IMR-90 (cell line): ENCODE results near the gene HRH3. TPM values are rescaled to one million over a fixed set of nuclear protein-coding genes. Genes with fewer than 3 reads are reported as not detected.

Source experiments
- ATAC-seq: fragments of 200-7000 bp; cut with Tn5 transposase; 2 replicates; pipeline ENCODE4 v1.9.1; 2020; ENCODE audit warnings: low read depth, mild to moderate bottlenecking, moderate library complexity
- BruUV-seq: library from RNA; stranded (reverse); fragments of 400-500 nt; replicated peaks from 2 replicates; lab custom pipeline; 2021; lab: Mats Ljungman, UMichigan
- CTCF ChIA-PET: fragments of 300-600 bp; formaldehyde crosslinking; extraction: SDS; loops from one replicate; lab custom pipeline; 2021; ENCODE audit warnings: antibody characterized with exemption; lab: Yijun Ruan, JAX
- POLR2A ChIA-PET: fragments of 300-600 bp; sonication (Branson Sonifier 250); formaldehyde crosslinking; loops from one replicate; lab custom pipeline; 2022; ENCODE audit warnings: antibody characterized with exemption; ENCODE audit not compliant: unreplicated experiment; lab: Charles Lee
- DNase-seq: peaks from one replicate; pipeline ENCODE4 v3.0.0; 2013
- H2AFZ ChIP-seq: replicated peaks from 2 replicates; pipeline ENCODE3; 2013; ENCODE audit warnings: low read length, mild to moderate bottlenecking; ENCODE audit not compliant: poor library complexity
- H2AK5ac ChIP-seq: 2 replicates; pipeline ENCODE4 v1.6.1; 2013; ENCODE audit warnings: low read depth, low read length, inconsistent platforms
- H2AK9ac ChIP-seq: replicated peaks from 2 replicates; pipeline ENCODE3; 2013; ENCODE audit warnings: mild to moderate bottlenecking, low read depth, low read length, moderate library complexity; ENCODE audit not compliant: poor library complexity
- H2BK120ac ChIP-seq: 2 replicates; pipeline ENCODE4 v1.6.1; 2013; ENCODE audit warnings: low read depth, low read length, inconsistent platforms
- H2BK15ac ChIP-seq: 3 replicates; pipeline ENCODE4 v1.6.1; 2013; ENCODE audit warnings: low read depth, low read length, inconsistent platforms
- H2BK20ac ChIP-seq: 2 replicates; pipeline ENCODE4 v1.6.1; 2013; ENCODE audit warnings: low read depth, mild to moderate bottlenecking, inconsistent platforms, low read length, moderate library complexity
- H2BK5ac ChIP-seq: 2 replicates; pipeline ENCODE4 v1.6.1; 2013; ENCODE audit warnings: mild to moderate bottlenecking, low read depth, low read length, inconsistent platforms; ENCODE audit not compliant: poor library complexity, severe bottlenecking
- H3K14ac ChIP-seq: replicated peaks from 2 replicates; pipeline ENCODE4 v1.6.1; 2013; ENCODE audit warnings: low read depth, low read length, inconsistent platforms
- H3K18ac ChIP-seq: 2 replicates; pipeline ENCODE4 v1.6.1; 2013; ENCODE audit warnings: low read depth, low read length, control low read depth
- H3K23ac ChIP-seq: 2 replicates; pipeline ENCODE4 v1.6.1; 2013; ENCODE audit warnings: low read depth, low read length, inconsistent platforms
- H3K27ac ChIP-seq: 2 replicates; pipeline ENCODE4 v1.5.1; 2013; ENCODE audit warnings: mild to moderate bottlenecking, control low read depth, low read length; ENCODE audit not compliant: insufficient read depth
- H3K27me3 ChIP-seq: 2 replicates; pipeline ENCODE4 v1.6.1; 2013; ENCODE audit warnings: low read length; ENCODE audit not compliant: control insufficient read depth, insufficient read depth
- H3K36me3 ChIP-seq: 2 replicates; pipeline ENCODE4 v1.6.1; 2013; ENCODE audit warnings: low read length, mixed read lengths; ENCODE audit not compliant: control insufficient read depth, insufficient read depth
- H3K4ac ChIP-seq: 2 replicates; pipeline ENCODE4 v1.6.1; 2013; ENCODE audit warnings: low read depth, low read length, inconsistent platforms
- H3K4me1 ChIP-seq: 2 replicates; pipeline ENCODE4 v1.6.1; 2013; ENCODE audit warnings: low read length, mixed read lengths; ENCODE audit not compliant: control insufficient read depth, insufficient read depth
- H3K4me2 ChIP-seq: 2 replicates; pipeline ENCODE4 v1.6.1; 2013; ENCODE audit warnings: low read depth, mild to moderate bottlenecking, control low read depth, low read length, moderate library complexity
- H3K4me3 ChIP-seq: 2 replicates; pipeline ENCODE4 v1.5.1; 2013; ENCODE audit warnings: low read depth, mild to moderate bottlenecking, control low read depth, low read length, moderate library complexity; ENCODE audit not compliant: insufficient read depth
- H3K56ac ChIP-seq: 2 replicates; pipeline ENCODE4 v1.6.1; 2013; ENCODE audit warnings: low read length, inconsistent platforms; ENCODE audit not compliant: insufficient read depth; ENCODE audit errors: extremely low read depth
- H3K79me1 ChIP-seq, 2 experiments: 2 replicates each; pipeline ENCODE4 v1.6.1; 2013; ENCODE audit warnings: low read length in 2 of 2, inconsistent platforms in 1 of 2, low read depth in 1 of 2
- H3K9ac ChIP-seq: 2 replicates; pipeline ENCODE4 v1.6.1; 2013; ENCODE audit warnings: low read depth, low read length, control low read depth
- H3K9me1 ChIP-seq: 2 replicates; pipeline ENCODE4 v1.6.1; 2013; ENCODE audit warnings: low read length, inconsistent platforms; ENCODE audit not compliant: insufficient read depth
- H3K9me3 ChIP-seq: 2 replicates; pipeline ENCODE4 v1.6.1; 2013; ENCODE audit warnings: low read length; ENCODE audit not compliant: control insufficient read depth, insufficient read depth
- H4K20me1 ChIP-seq: 2 replicates; pipeline ENCODE4 v1.6.1; 2013; ENCODE audit warnings: low read length, inconsistent platforms; ENCODE audit not compliant: insufficient read depth
- H4K5ac ChIP-seq: 2 replicates; pipeline ENCODE4 v1.6.1; 2013; ENCODE audit warnings: mild to moderate bottlenecking, low read depth, low read length, control low read depth
- H4K8ac ChIP-seq, 2 experiments: 2 replicates each; pipeline ENCODE4 v1.6.1; 2013; ENCODE audit warnings: low read depth in 2 of 2, low read length in 2 of 2, control low read depth in 1 of 2, inconsistent platforms in 1 of 2
- H4K91ac ChIP-seq: 2 replicates; pipeline ENCODE4 v1.6.1; 2013; ENCODE audit warnings: low read depth, low read length, inconsistent platforms; ENCODE audit not compliant: insufficient read depth
- BHLHE40 ChIP-seq: fragments of 150-350 bp; IDR thresholded peaks from 2 replicates; pipeline ENCODE4 v1.6.1; 2016; ENCODE audit warnings: mild to moderate bottlenecking, low read depth, low read length
- CEBPB ChIP-seq: IDR thresholded peaks from 2 replicates; pipeline ENCODE4 v1.6.1; 2012; ENCODE audit warnings: low read depth, low read length, improper control_type of control experiment
- CHD1 ChIP-seq: IDR thresholded peaks from 2 replicates; pipeline ENCODE4 v1.6.1; 2012; ENCODE audit warnings: low read depth, low read length, improper control_type of control experiment
- ELK1 ChIP-seq: fragments of 150-350 bp; IDR thresholded peaks from 2 replicates; pipeline ENCODE4 v1.6.1; 2016; ENCODE audit warnings: low read depth, mild to moderate bottlenecking, low read length, moderate library complexity, borderline replicate concordance
- FOS ChIP-seq: fragments of 150-350 bp; IDR thresholded peaks from 2 replicates; pipeline ENCODE4 v1.6.1; 2016; ENCODE audit warnings: low read depth, low read length
- MAFK ChIP-seq: IDR thresholded peaks from 2 replicates; pipeline ENCODE4 v1.6.1; 2012; ENCODE audit warnings: low read depth, low read length, improper control_type of control experiment
- MAZ ChIP-seq: IDR thresholded peaks from 2 replicates; pipeline ENCODE4 v1.6.1; 2012; ENCODE audit warnings: low read depth, mild to moderate bottlenecking, low read length, improper control_type of control experiment, moderate library complexity, borderline replicate concordance
- MXI1 ChIP-seq: IDR thresholded peaks from 2 replicates; pipeline ENCODE4 v1.6.1; 2012; ENCODE audit warnings: low read depth, mild to moderate bottlenecking, low read length, moderate library complexity, borderline replicate concordance
- NFE2L2 ChIP-seq: fragments of 150-350 bp; IDR thresholded peaks from 2 replicates; pipeline ENCODE4 v1.6.1; 2016; ENCODE audit warnings: low read depth, mild to moderate bottlenecking, low read length
- POLR2A ChIP-seq: IDR thresholded peaks from 2 replicates; pipeline ENCODE4 v1.6.1; 2012; ENCODE audit warnings: mild to moderate bottlenecking, low read depth, low read length
- RAD21 ChIP-seq: IDR thresholded peaks from 2 replicates; pipeline ENCODE4 v1.6.1; 2012; ENCODE audit warnings: low read length, improper control_type of control experiment
- RCOR1 ChIP-seq: IDR thresholded peaks from 2 replicates; pipeline ENCODE4 v1.6.1; 2012; ENCODE audit warnings: mild to moderate bottlenecking, low read length, improper control_type of control experiment; ENCODE audit not compliant: insufficient replicate concordance
- RFX5 ChIP-seq: IDR thresholded peaks from 2 replicates; pipeline ENCODE4 v1.8.0; 2012; ENCODE audit warnings: low read depth, mild to moderate bottlenecking, low read length, moderate library complexity
- SMC3 ChIP-seq: fragments of 150-350 bp; IDR thresholded peaks from 2 replicates; pipeline ENCODE4 v1.6.1; 2016; ENCODE audit warnings: low read depth, mild to moderate bottlenecking, antibody characterized with exemption, low read length, moderate library complexity
- WGBS, 2 experiments: methylation state at CpG; one replicate each; pipeline versions ENCODE4 v1.1.5 to v1.1.7; 2013; ENCODE audit warnings: missing lambda C conversion rate in 2 of 2; ENCODE audit not compliant: insufficient read length in 1 of 2; ENCODE audit errors: extremely low coverage in 2 of 2; 5-methylcytosine and 5-hydroxymethylcytosine counted together
- dilution Hi-C: fragments of 300-500 bp; cut with HindIII; formaldehyde crosslinking; loops from one replicate; pipeline ENCODE4 v1.14.3; 2018; ENCODE audit warnings: low sequenced_read_pairs; ENCODE audit not compliant: unreplicated experiment
- in situ Hi-C: fragments of 300-500 bp; cut with MboI; formaldehyde crosslinking; loops from 3 replicates; pipeline ENCODE4 v1.14.3; 2019; ENCODE audit warnings: low sequenced_read_pairs, inconsistent platforms, mixed read lengths
- intact Hi-C: fragments of 100-400 bp; cut with micrococcal nuclease; formaldehyde crosslinking; loops from 2 replicates; pipeline ENCODE4 v1.10.0; 2022
- polyA plus RNA-seq, 3 experiments: library from polyadenylated mRNA; depleted of rRNA; stranded (reverse); fragments of >200 nt; gene quantifications; 2 replicates each; pipeline ENCODE4 v1.2.3, GENCODE V29; 2012; ENCODE audit warnings: low replicate concordance in 1 of 3
- total RNA-seq: library from RNA; depleted of rRNA; stranded (reverse); fragments of >200 nt; gene quantifications from 2 replicates; pipeline ENCODE4 v1.2.3, GENCODE V29; 2012
- TF ChIP-seq, protein P1 (sequence below): conservative IDR thresholded peaks from 2 replicates; pipeline ENCODE4 v1.5.1; 2012; ENCODE audit warnings: mild to moderate bottlenecking, low read depth, low read length, improper control_type of control experiment
- TF ChIP-seq, protein P2 (sequence below): fragments of 150-350 bp; IDR thresholded peaks from 2 replicates; pipeline ENCODE4 v1.6.1; 2017; ENCODE audit warnings: mild to moderate bottlenecking, antibody characterized with exemption, low read length, low read depth

HRH3 gene
- total and polyA plus RNA-seq, 2 of the 4 experiments (the other 2 are of a cell fraction) = not detected

DNA sequence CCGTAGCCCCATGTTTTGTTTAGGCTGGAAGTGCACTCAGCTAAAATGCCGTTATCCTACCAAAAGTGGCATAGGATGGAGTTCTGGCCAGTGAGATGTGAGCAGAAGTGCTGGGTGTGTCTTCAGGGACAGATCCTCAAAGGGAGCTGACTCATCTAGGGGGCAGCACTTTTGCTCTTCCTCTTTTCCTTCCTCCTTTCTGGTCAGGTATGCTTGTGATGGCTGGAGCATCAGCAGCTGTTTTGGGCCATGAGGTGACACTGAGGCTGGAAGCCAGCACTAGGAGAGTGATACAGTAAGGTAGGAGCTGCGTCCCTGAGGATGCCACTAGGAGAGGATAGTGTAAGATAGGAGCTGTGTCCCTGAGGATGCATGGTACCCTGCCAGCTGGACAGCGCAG is 13.6 kb upstream of the HRH3 start:
- BruUV-seq = no TSS peak
- Histone ChIP-seq H4K91ac (no peak overlapping the region), H3K4me3 (no peak overlapping the region), H2BK20ac (no peak overlapping the region), H3K4me2 (no peak overlapping the region), H3K9me1 (no peaks in the 10 kb centered on the region), H3K27me3 (peaks cover 20% of the 10 kb centered on the region), H3K79me1 (no peaks in the 10 kb centered on the region; a peak in 2 of 4 replicates), H3K56ac (no peak overlapping the region), H2BK5ac (no peak overlapping the region), H2AK9ac (no peak overlapping the region), H3K9me3 (peaks cover 4% of the 10 kb centered on the region), H3K4ac (no peak overlapping the region), H2AFZ (no peak overlapping the region), H3K18ac (no peak overlapping the region), H3K14ac (no peak overlapping the region), H2BK15ac (no peak overlapping the region), H3K36me3 (no peaks in the 10 kb centered on the region), H4K20me1 (peaks cover 4% of the 10 kb centered on the region; the same call in 1 of the 2 replicates), H2AK5ac (no peak overlapping the region), H3K23ac (no peak overlapping the region), H2BK120ac (no peak overlapping the region), H3K27ac (no peak overlapping the region), H4K8ac (no peak overlapping the region), H4K5ac (no peak overlapping the region), H3K4me1 (no peaks in the 10 kb centered on the region), H3K9ac (no peak overlapping the region)
- no peak for DNase-seq
- TF ChIP-seq MAZ (no peak), RAD21 (no peak), BHLHE40 (no peak), CEBPB (no peak), FOS (no peak), SMC3 (no peak), RFX5 (no peak), POLR2A (no peak), CHD1 (no peak), NFE2L2 (no peak), ELK1 (no peak), MAFK (no peak), RCOR1 (no peak), MXI1 (no peak)
- TF ChIP-seq, protein P1, sequence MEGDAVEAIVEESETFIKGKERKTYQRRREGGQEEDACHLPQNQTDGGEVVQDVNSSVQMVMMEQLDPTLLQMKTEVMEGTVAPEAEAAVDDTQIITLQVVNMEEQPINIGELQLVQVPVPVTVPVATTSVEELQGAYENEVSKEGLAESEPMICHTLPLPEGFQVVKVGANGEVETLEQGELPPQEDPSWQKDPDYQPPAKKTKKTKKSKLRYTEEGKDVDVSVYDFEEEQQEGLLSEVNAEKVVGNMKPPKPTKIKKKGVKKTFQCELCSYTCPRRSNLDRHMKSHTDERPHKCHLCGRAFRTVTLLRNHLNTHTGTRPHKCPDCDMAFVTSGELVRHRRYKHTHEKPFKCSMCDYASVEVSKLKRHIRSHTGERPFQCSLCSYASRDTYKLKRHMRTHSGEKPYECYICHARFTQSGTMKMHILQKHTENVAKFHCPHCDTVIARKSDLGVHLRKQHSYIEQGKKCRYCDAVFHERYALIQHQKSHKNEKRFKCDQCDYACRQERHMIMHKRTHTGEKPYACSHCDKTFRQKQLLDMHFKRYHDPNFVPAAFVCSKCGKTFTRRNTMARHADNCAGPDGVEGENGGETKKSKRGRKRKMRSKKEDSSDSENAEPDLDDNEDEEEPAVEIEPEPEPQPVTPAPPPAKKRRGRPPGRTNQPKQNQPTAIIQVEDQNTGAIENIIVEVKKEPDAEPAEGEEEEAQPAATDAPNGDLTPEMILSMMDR = no peak
- TF ChIP-seq, protein P2, sequence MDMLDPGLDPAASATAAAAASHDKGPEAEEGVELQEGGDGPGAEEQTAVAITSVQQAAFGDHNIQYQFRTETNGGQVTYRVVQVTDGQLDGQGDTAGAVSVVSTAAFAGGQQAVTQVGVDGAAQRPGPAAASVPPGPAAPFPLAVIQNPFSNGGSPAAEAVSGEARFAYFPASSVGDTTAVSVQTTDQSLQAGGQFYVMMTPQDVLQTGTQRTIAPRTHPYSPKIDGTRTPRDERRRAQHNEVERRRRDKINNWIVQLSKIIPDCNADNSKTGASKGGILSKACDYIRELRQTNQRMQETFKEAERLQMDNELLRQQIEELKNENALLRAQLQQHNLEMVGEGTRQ = no peak
- dilution Hi-C loops (no loop called here), in situ Hi-C loops (no loop called here), intact Hi-C loops (no loop called here)
- POLR2A ChIA-PET = no interaction called here
- no CpG with 5 or more reads among the region's 4 CpGs for WGBS, 2 experiments
- CTCF ChIA-PET = no interaction called here
- no peak for ATAC-seq
